Ishikawa (cell line): ENCODE results near the gene JMJD1C.

Source experiments
- CEBPB ChIP-seq: IDR thresholded peaks from 2 replicates; pipeline ENCODE4 v1.6.1; 2012
- CREB1 ChIP-seq: IDR thresholded peaks from 2 replicates; pipeline ENCODE4 v1.6.1; 2012; ENCODE audit warnings: low read depth
- EGR1 ChIP-seq: IDR thresholded peaks from 2 replicates; pipeline ENCODE4 v1.6.1; 2012
- EP300 ChIP-seq: IDR thresholded peaks from 2 replicates; pipeline ENCODE4 v1.6.1; 2012; ENCODE audit warnings: borderline replicate concordance
- FOXM1 ChIP-seq: IDR thresholded peaks from 2 replicates; pipeline ENCODE4 v1.6.1; 2012; ENCODE audit warnings: low read depth, borderline replicate concordance
- NFIC ChIP-seq: IDR thresholded peaks from 2 replicates; pipeline ENCODE4 v1.6.1; 2012
- RAD21 ChIP-seq: IDR thresholded peaks from 2 replicates; pipeline ENCODE4 v1.6.1; 2012; ENCODE audit warnings: low read depth
- TAF1 ChIP-seq: IDR thresholded peaks from 2 replicates; pipeline ENCODE4 v1.6.1; 2012; ENCODE audit warnings: low read depth, mild to moderate bottlenecking
- TCF12 ChIP-seq: IDR thresholded peaks from 2 replicates; pipeline ENCODE4 v1.6.1; 2012; ENCODE audit warnings: low read depth
- TEAD4 ChIP-seq: IDR thresholded peaks from 2 replicates; pipeline ENCODE4 v1.6.1; 2012
- YY1 ChIP-seq: IDR thresholded peaks from 2 replicates; pipeline ENCODE4 v1.6.1; 2012; ENCODE audit warnings: low read depth
- ZBTB7A ChIP-seq: IDR thresholded peaks from 2 replicates; pipeline ENCODE4 v1.6.1; 2012; ENCODE audit warnings: low read depth
- TF ChIP-seq, protein P1 (sequence below): IDR thresholded peaks from 2 replicates; pipeline ENCODE4 v1.6.1; 2012
- TF ChIP-seq, protein P2 (sequence below): IDR thresholded peaks from 2 replicates; pipeline ENCODE4 v1.6.1; 2012; ENCODE audit warnings: low read depth, mild to moderate bottlenecking
- TF ChIP-seq, protein P3 (sequence below): IDR thresholded peaks from 2 replicates; pipeline ENCODE4 v1.6.1; 2012

JMJD1C gene

DNA sequence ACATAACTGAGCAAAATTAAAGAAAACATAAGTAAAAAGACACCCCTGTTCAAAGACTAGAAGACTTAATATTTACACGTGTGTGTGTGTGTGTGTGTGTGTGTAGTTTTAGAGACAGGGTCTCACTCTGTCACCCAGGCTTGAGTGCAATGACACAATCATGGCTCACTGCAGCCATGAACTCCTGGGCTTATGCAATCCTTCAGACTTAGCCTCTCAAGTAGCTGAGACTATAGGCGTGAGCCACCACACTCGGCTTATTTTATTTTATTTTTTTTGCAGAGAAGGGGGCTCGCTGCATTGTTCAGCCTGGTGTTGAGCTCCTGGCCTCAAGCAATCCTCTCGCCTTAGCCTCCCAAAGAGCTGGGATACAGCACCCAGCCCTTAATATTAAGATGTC is 90.3 kb downstream of the JMJD1C start:
- TF ChIP-seq NFIC: no peak
- no peak for TF ChIP-seq CEBPB
- no peak for TF ChIP-seq YY1
- TF ChIP-seq FOXM1: no peak
- TF ChIP-seq, protein P1, sequence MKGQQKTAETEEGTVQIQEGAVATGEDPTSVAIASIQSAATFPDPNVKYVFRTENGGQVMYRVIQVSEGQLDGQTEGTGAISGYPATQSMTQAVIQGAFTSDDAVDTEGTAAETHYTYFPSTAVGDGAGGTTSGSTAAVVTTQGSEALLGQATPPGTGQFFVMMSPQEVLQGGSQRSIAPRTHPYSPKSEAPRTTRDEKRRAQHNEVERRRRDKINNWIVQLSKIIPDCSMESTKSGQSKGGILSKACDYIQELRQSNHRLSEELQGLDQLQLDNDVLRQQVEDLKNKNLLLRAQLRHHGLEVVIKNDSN: no peak
- TF ChIP-seq RAD21: no peak
- TF ChIP-seq TAF1: no peak

DNA sequence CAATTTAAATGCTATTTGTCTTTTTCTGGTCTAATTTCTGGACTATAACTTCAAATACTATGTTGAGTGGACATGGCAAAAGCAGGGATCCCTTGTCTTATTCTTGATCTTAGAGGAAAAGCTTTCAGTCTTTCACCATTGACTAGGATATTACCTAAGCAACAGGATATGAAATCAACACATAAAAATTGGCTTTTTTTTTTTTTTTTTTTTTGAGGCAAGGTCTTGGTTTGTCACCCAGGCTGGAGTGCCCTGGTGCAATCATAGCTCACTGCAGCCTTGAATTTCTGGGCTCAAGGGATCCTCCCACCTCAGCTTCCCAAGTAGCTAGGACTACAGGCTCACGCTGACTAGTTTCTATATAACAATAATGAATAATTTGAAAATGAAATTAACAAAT is 90.8 kb downstream of the JMJD1C start:
- no peak for TF ChIP-seq FOXM1
- no peak for TF ChIP-seq RAD21
- no peak for TF ChIP-seq EGR1
- TF ChIP-seq, protein P1: no peak
- TF ChIP-seq NFIC: no peak
- no peak for TF ChIP-seq TAF1
- TF ChIP-seq TCF12: no peak

DNA sequence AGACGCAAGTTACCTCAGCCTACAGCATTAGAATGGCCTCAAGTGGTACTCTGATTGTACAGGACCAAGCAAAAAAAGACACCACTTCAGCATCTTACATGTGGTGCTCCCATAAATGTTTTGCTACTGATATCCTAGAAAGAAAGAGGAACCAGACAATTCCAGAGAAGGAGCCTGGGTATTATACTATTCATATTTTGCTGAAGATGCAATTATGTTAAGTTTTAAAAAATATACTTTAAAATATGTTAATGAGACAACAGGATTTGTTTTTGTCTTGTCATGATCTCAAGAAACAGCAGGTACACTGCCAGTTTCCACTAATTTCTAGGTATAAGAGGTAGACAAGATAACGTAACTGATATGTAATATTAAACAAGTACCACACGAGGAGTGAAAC is 92.6 kb downstream of the JMJD1C start:
- TF ChIP-seq, protein P2, sequence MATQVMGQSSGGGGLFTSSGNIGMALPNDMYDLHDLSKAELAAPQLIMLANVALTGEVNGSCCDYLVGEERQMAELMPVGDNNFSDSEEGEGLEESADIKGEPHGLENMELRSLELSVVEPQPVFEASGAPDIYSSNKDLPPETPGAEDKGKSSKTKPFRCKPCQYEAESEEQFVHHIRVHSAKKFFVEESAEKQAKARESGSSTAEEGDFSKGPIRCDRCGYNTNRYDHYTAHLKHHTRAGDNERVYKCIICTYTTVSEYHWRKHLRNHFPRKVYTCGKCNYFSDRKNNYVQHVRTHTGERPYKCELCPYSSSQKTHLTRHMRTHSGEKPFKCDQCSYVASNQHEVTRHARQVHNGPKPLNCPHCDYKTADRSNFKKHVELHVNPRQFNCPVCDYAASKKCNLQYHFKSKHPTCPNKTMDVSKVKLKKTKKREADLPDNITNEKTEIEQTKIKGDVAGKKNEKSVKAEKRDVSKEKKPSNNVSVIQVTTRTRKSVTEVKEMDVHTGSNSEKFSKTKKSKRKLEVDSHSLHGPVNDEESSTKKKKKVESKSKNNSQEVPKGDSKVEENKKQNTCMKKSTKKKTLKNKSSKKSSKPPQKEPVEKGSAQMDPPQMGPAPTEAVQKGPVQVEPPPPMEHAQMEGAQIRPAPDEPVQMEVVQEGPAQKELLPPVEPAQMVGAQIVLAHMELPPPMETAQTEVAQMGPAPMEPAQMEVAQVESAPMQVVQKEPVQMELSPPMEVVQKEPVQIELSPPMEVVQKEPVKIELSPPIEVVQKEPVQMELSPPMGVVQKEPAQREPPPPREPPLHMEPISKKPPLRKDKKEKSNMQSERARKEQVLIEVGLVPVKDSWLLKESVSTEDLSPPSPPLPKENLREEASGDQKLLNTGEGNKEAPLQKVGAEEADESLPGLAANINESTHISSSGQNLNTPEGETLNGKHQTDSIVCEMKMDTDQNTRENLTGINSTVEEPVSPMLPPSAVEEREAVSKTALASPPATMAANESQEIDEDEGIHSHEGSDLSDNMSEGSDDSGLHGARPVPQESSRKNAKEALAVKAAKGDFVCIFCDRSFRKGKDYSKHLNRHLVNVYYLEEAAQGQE: no peak
- TF ChIP-seq EP300 (no peak), FOXM1 (no peak), ZBTB7A (no peak), YY1 (no peak), CEBPB (no peak)
- TF ChIP-seq, protein P3, sequence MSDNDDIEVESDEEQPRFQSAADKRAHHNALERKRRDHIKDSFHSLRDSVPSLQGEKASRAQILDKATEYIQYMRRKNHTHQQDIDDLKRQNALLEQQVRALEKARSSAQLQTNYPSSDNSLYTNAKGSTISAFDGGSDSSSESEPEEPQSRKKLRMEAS: no peak

DNA sequence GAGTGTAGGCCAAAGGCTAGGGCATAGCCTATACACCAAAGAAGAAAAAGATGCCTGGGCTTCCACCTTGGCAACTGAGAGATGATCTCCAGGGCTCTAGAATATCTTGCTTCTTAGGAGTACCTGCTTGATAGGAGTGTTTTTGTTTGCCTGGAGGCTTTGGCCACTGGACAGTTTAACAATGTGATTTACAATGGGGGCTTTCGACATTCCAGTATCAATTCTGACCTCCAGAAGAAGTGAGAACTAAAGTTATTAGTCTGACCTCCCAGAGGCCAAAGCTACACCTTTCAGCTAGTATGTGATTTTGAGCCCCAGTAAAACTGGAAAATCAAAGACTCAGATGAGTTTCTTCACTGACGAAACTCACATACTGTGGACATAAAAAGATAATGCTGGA is 96.1 kb downstream of the JMJD1C start:
- TF ChIP-seq CEBPB (no peak), EGR1 (no peak), FOXM1 (no peak), CREB1 (no peak), TEAD4 (no peak), TCF12 (no peak)
- TF ChIP-seq, protein P2: no peak

DNA sequence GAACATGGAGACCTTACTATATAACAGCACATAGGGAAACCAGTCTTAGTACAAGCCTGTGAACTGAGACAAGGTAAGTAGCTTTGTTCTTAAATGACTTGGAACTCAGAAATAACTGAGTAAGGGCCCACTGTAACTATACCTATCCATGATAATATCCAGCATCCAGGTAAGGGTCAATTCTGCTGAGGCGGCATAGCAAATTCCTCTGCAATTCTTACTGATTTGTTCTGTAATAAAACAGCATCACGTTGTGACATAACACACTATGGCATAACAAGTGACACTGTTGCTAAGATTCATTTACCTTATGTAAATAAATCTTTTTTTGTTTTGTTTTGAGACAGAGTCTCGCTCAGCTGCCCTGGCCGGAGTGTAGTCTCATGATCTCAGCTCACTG is 97.4 kb downstream of the JMJD1C start:
- no peak for TF ChIP-seq EP300

DNA sequence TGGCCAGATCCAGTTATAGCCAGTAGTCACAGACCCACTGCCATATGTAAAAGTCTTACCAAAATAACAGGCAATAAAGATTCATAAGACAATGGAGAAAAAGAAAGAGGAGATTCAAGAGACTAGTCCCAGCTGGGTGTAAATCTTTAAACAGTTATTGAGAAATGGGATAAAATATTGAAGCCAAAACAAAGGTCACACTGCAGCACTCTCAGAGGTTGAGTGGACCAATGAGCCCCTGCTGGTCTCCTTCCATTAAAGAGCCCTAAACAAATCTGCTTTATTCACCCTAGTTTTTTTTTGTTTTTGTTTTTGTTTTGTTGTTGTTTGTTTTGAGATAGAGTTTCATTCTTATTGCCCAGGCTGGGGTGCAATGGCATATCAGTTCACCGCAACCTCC is 98.8 kb downstream of the JMJD1C start:
- TF ChIP-seq TCF12 (no peak), CREB1 (no peak), CEBPB (no peak), FOXM1 (no peak), EGR1 (no peak), RAD21 (no peak), TAF1 (no peak), NFIC (no peak), YY1 (no peak), ZBTB7A (no peak), TEAD4 (no peak)
- TF ChIP-seq, protein P3: no peak
- TF ChIP-seq, protein P1: no peak
- TF ChIP-seq, protein P2: no peak
